SK-N-MC (cell line): ENCODE results near the gene ANKFY1.
"Not testable (repeated sequence)": the region's sequence is repeated elsewhere in the genome, so short reads cannot be mapped to it uniquely, and the experiment has no call there.

Experiments
- DNase-seq: peaks from one replicate; pipeline ENCODE4 v3.0.0-alpha.2; 2011; ENCODE audit warnings: low read depth, low spot score
- H3K27ac ChIP-seq: fragments of 200-600 bp; sonication (generic); 2 replicates; pipeline ENCODE4 v1.5.1; 2016; ENCODE audit warnings: mixed run types
- H3K36me3 ChIP-seq: fragments of 200-600 bp; sonication (generic); 2 replicates; pipeline ENCODE4 v1.6.1; 2017; ENCODE audit warnings: antibody characterized with exemption, low read length, mixed read lengths; ENCODE audit not compliant: insufficient read depth
- H3K4me3 ChIP-seq: fragments of 200-600 bp; sonication (generic); 2 replicates; pipeline ENCODE4 v1.5.1; 2016
- H3K9ac ChIP-seq: fragments of 200-600 bp; sonication (generic); 2 replicates; pipeline ENCODE4 v1.8.0; 2017; ENCODE audit warnings: mixed run types, mixed read lengths; ENCODE audit not compliant: insufficient read length
- H3K9me3 ChIP-seq: fragments of 200-600 bp; sonication (generic); 2 replicates; pipeline ENCODE4 v1.6.1; 2017; ENCODE audit warnings: low read depth, mild to moderate bottlenecking, antibody characterized with exemption, low read length, moderate library complexity, mixed read lengths
- EZH2 ChIP-seq: fragments of 200-600 bp; sonication (generic); IDR thresholded peaks from one replicate; pipeline ENCODE4 v1.6.1; 2017; ENCODE audit warnings: antibody characterized with exemption
- FOXP2 ChIP-seq: optimal IDR thresholded peaks from 2 replicates; pipeline ENCODE3; 2011; ENCODE audit warnings: mild to moderate bottlenecking, moderate library complexity; ENCODE audit not compliant: insufficient read depth; ENCODE audit errors: extremely low read length, control extremely low read depth
- POLR2AphosphoS5 ChIP-seq: IDR thresholded peaks from 2 replicates; pipeline ENCODE4 v1.6.1; 2012; ENCODE audit warnings: mild to moderate bottlenecking, low read depth, low read length, borderline replicate concordance

ANKFY1 gene

GRCh38 chr17:4269915-4270314 is 6.1 kb upstream of the ANKFY1 start:
- TF ChIP-seq FOXP2 (no peak), POLR2AphosphoS5 (no peak), EZH2 (no peak)
- peaks cover 47% of the 10 kb centered on the region for H3K36me3 ChIP-seq
- no peak overlapping the region for H3K27ac ChIP-seq

GRCh38 chr17:4267402-4267801 is 3.6 kb upstream of the ANKFY1 start:
- Histone ChIP-seq H3K9me3 (no peaks in the 10 kb centered on the region), H3K36me3 (peaks cover 41% of the 10 kb centered on the region), H3K27ac (no peak overlapping the region), H3K4me3 (no peak overlapping the region), H3K9ac (no peak overlapping the region)
- no peak for TF ChIP-seq FOXP2
- no peak for TF ChIP-seq EZH2
- no peak for TF ChIP-seq POLR2AphosphoS5
- DNase-seq = no peak

More at GRCh38 chr17:4269915-4270314, 6.1 kb upstream of the ANKFY1 start:
- H3K4me3 ChIP-seq = no peak overlapping the region
- no peak overlapping the region for H3K9ac ChIP-seq
- DNase-seq = no peak
- H3K9me3 ChIP-seq = no peaks in the 10 kb centered on the region

- 0 out of 2 replicates have a peak overlapping the region, but pooled peaks have one; percentile 13 for H3K27ac ChIP-seq
- TF ChIP-seq POLR2AphosphoS5 (no peak), EZH2 (no peak), FOXP2 (no peak)
- H3K36me3 ChIP-seq = peaks cover 35% of the 10 kb centered on the region
Measured at GRCh38 chr17:4266550-4266949, 2.8 kb upstream of the ANKFY1 start.

GRCh38 chr17:4262703-4263102 is 1.1 kb downstream of the ANKFY1 start:
- no peak overlapping the region for H3K27ac ChIP-seq
- no peak for DNase-seq

More at GRCh38 chr17:4266550-4266949, 2.8 kb upstream of the ANKFY1 start:
- no peak overlapping the region for H3K9ac ChIP-seq
- DNase-seq = no peak
- H3K4me3 ChIP-seq = no peak overlapping the region
- H3K9me3 ChIP-seq = no peaks in the 10 kb centered on the region

GRCh38 chr17:4261452-4261851 is 2.3 kb downstream of the ANKFY1 start:
- peaks cover 10% of the 10 kb centered on the region; the same call in 1 of the 2 replicates for H3K9me3 ChIP-seq
- TF ChIP-seq EZH2 = no peak
- no peak for TF ChIP-seq POLR2AphosphoS5
- no peak for TF ChIP-seq FOXP2
- peak overlapping the region; percentile 96 for H3K4me3 ChIP-seq
- peak overlapping the region; percentile 35 for H3K9ac ChIP-seq
- H3K36me3 ChIP-seq = peaks cover 38% of the 10 kb centered on the region
- DNase-seq = peak; percentile 22
- peak overlapping the region; percentile 67; the same call in 1 of the 2 replicates for H3K27ac ChIP-seq

More at GRCh38 chr17:4262703-4263102, 1.1 kb downstream of the ANKFY1 start:
- peaks cover 10% of the 10 kb centered on the region; the same call in 1 of the 2 replicates for H3K9me3 ChIP-seq
- peak overlapping the region; percentile 96 for H3K4me3 ChIP-seq
- H3K36me3 ChIP-seq = peaks cover 33% of the 10 kb centered on the region
- peak overlapping the region; percentile 97 for H3K9ac ChIP-seq
- TF ChIP-seq POLR2AphosphoS5 (no peak), EZH2 (no peak)

- H3K27ac ChIP-seq = no peak overlapping the region
- H3K9ac ChIP-seq = no peak overlapping the region
- no peak for DNase-seq
- no peak overlapping the region for H3K4me3 ChIP-seq
- H3K9me3 ChIP-seq = peaks cover 10% of the 10 kb centered on the region; the same call in 1 of the 2 replicates
- peaks cover 38% of the 10 kb centered on the region for H3K36me3 ChIP-seq
- TF ChIP-seq POLR2AphosphoS5 = no peak
- TF ChIP-seq EZH2 = no peak
- no peak for TF ChIP-seq FOXP2
Measured at GRCh38 chr17:4258867-4259266, 4.9 kb downstream of the ANKFY1 start.

- no peak for DNase-seq
- no peak overlapping the region for H3K9ac ChIP-seq
- H3K9me3 ChIP-seq = peaks cover 10% of the 10 kb centered on the region; the same call in 1 of the 2 replicates
- no peak overlapping the region for H3K4me3 ChIP-seq
- TF ChIP-seq EZH2 = no peak
- TF ChIP-seq POLR2AphosphoS5 = no peak
- no peak for TF ChIP-seq FOXP2
- H3K27ac ChIP-seq = no peak overlapping the region
- H3K36me3 ChIP-seq = peaks cover 42% of the 10 kb centered on the region
Measured at GRCh38 chr17:4256952-4257351, 6.8 kb downstream of the ANKFY1 start.

GRCh38 chr17:4255271-4255670 is 8.5 kb downstream of the ANKFY1 start:
- not testable (repeated sequence) for DNase-seq, H3K27ac ChIP-seq, H3K4me3 ChIP-seq, H3K9me3 ChIP-seq, H3K9ac ChIP-seq
- H3K36me3 ChIP-seq = peaks cover 32% of the 10 kb centered on the region

GRCh38 chr17:4250887-4251286 is 12.9 kb downstream of the ANKFY1 start:
- no peak for TF ChIP-seq EZH2
- no peak for TF ChIP-seq POLR2AphosphoS5
- no peak for TF ChIP-seq FOXP2
- peaks cover 12% of the 10 kb centered on the region for H3K36me3 ChIP-seq
- H3K9ac ChIP-seq = no peak overlapping the region

More at GRCh38 chr17:4250887-4251286, 12.9 kb downstream of the ANKFY1 start:
- Histone ChIP-seq H3K4me3 (no peak overlapping the region), H3K27ac (no peak overlapping the region), H3K9me3 (no peaks in the 10 kb centered on the region)
- no peak for DNase-seq
